Caki2 (cell line): ENCODE measurements around the gene CCDC59. TPM values are rescaled to one million over a fixed set of nuclear protein-coding genes. Genes with fewer than 3 reads are reported as not detected.

Experiments used
- DNase-seq: peaks from one replicate; pipeline ENCODE4 v3.0.0-alpha.2; 2015; ENCODE audit warnings: low read depth
- in situ Hi-C: cut with HindIII; loops from 2 replicates; pipeline ENCODE4 v1.10.0; 2016; ENCODE audit warnings: low sequenced_read_pairs, low pct_unique_long_range_greater_than_20kb, mixed read lengths
- total RNA-seq: library from RNA; depleted of rRNA; stranded (reverse); fragments of >200 nt; shearing (Covaris generic); gene quantifications from 2 replicates; pipeline ENCODE4 v1.2.3, GENCODE V29; 2014; ENCODE audit warnings: low replicate concordance; rRNA removed

Gene CCDC59
- total RNA-seq, 1 experiment from 2014 or later, result 142 TPM

DNA sequence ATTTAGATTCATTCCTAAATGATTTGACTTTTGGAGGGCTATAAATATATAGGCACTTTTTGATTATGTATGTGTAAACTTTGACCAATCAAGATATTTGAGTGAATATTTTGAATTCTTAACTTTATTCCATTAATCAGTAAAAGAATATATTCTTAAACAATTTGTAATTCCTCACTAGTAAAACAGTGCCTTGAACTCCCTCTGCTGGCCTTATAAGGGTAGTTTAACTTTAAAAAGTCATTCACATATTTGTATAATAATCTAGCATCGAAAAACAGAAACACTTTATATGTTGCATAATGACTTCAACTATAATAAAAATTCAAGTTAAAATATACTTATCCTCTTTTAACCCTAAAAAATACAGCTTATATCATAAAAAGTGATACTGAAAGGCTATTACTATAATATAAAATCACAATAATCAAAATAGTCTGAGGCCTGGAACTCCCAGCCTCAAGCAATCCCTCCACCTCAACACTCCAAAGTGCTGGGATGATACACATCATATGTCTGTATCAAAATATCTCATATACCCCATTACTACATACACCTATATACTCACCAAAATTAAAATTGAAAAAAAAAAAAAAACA lies 31.2 kb downstream of the CCDC59 start:
- in situ Hi-C loops, result no loop called here
- peak; percentile 47 for DNase-seq

DNA sequence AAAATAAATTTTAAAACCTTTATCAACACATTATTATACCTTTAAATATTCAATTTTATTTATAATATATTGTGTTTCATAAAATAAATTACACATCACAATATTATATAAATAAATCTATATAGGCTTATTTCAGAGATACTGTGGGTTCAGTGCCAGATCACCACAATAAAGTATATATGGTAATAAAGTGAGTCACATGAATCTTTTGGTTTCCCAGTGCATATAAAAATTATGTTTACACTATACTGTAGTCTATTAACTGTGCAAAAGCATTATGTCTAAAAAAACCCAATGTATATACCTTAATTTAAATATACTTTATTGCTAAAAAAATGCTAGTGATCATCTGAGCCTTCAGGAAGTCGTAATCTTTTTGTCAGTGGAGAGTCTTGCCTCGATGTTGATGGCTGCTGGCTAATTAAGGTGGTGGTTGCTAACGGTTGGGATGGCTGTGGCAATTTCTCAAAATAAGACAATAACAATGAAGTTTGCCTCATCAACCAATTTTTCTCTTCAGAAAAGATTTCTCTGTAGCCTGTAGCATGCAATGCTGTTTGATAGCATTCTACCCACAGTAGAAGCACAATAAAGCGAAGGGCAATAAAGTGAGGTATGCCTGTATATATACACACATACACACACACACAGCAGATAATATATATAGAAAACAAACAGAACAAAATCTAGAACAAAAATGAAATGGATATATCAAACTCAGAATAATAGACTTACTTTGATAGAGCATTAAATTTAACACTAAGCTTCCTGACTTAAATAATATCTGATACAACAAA lies 32.4 kb downstream of the CCDC59 start:
- DNase-seq, result no peak
- in situ Hi-C loops, result no loop called here

- in situ Hi-C loops, result no loop called here
- DNase-seq, result no peak
Observed at GRCh38 chr12:82319276-82319675, 38.9 kb downstream of the CCDC59 start.

DNA sequence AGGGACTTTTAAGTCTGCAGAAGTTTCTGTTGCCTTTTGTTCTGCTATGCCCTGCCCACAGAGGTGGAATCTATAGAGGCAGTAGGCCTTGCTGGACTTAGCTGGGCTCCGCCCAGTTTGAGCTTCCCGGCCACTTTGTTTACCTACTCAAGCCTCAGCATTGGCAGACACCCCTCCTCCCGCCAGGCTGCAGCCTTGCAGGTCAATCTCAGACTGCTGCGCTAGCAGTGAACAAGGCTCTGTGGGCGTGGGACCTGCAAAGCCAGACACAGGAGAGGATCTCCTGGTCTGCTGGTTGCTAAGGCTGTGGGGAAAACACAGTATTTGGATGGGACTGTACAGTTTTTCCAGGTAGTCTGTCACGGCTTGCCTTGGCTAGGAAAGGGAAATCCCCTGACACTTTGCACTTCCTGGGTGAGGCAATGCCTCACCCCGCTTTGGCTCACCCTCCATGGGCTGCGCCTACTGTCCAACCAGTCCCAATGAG lies 43.7 kb downstream of the CCDC59 start:
- peak; percentile 72 for DNase-seq
- in situ Hi-C loops, result no loop called here

Other genes with a start within 250 kb of the CCDC59 start
- 48.6 and 85.9 TPM in 2 replicates for gene METTL25, start 142 bp upstream of the CCDC59 start, total RNA-seq